Right lobe of liver (tissue), 4 donors: Measurements from ENCODE around the gene STOX2.

Experiments
- POLR2A ChIP-seq: fragments of 450-650 bp; IDR thresholded peaks from one replicate; pipeline ENCODE4 v1.6.1; 2017; ENCODE audit warnings: antibody characterized with exemption, mild to moderate bottlenecking
- TF ChIP-seq, protein P1 (sequence below), 4 donors: fragments of 200-600 bp in 3 of 4; fragments of 450-650 bp in 1 of 4; IDR thresholded peaks; one replicate each; pipeline versions ENCODE4 v1.5.1 to v1.8.0; 2016 to 2022; ENCODE audit warnings: antibody characterized with exemption in 4 of 4, mild to moderate bottlenecking in 2 of 4
- donor health status: DM: no; HTN: no; CAD: no.
- donor health status: DM: no; HTN: no; CAD: no.
- donor health status: DM: no; HTN: yes; CAD: no.

DNA sequence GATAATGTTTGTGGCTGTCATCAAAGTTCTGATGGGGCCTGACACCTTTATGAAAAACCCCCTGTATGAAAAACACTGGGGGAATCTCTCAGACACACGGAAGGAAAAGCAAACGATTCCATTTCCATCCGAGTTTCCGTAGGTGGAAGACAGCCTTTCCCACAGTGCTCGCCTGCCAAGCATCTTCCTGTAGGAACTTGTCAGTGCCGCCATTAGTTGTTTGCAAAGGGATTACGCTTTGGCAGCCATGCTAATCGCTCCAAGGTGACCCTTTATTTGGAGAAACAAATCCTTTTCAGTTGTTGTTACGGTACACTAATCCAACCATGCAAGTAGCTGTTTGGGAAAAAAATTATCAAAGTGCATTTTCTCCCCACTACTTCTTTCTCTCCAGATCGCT lies 44.4 kb upstream of the STOX2 start:
- TF ChIP-seq, protein P1, sequence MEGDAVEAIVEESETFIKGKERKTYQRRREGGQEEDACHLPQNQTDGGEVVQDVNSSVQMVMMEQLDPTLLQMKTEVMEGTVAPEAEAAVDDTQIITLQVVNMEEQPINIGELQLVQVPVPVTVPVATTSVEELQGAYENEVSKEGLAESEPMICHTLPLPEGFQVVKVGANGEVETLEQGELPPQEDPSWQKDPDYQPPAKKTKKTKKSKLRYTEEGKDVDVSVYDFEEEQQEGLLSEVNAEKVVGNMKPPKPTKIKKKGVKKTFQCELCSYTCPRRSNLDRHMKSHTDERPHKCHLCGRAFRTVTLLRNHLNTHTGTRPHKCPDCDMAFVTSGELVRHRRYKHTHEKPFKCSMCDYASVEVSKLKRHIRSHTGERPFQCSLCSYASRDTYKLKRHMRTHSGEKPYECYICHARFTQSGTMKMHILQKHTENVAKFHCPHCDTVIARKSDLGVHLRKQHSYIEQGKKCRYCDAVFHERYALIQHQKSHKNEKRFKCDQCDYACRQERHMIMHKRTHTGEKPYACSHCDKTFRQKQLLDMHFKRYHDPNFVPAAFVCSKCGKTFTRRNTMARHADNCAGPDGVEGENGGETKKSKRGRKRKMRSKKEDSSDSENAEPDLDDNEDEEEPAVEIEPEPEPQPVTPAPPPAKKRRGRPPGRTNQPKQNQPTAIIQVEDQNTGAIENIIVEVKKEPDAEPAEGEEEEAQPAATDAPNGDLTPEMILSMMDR (IDR thresholded peaks at IDR 0.05): no peak
- TF ChIP-seq POLR2A: no peak
